A673 (cell line): ENCODE data around the gene KATNAL1. TPM values are rescaled to one million over a fixed set of nuclear protein-coding genes. Genes with fewer than 3 reads are reported as not detected.

Experiments
- BruUV-seq: library from RNA; stranded (reverse); fragments of 400-500 nt; replicated peaks from 2 replicates; lab custom pipeline; 2021; lab: Mats Ljungman, UMichigan
- CTCF ChIA-PET: fragments of 300-600 bp; sonication (Branson Sonifier 250); formaldehyde crosslinking; loops from one replicate; lab custom pipeline; 2022; ENCODE audit warnings: antibody characterized with exemption; lab: Charles Lee
- POLR2A ChIA-PET: fragments of 300-600 bp; sonication (Branson Sonifier 250); formaldehyde crosslinking; loops from one replicate; lab custom pipeline; 2022; ENCODE audit warnings: antibody characterized with exemption; ENCODE audit not compliant: low non-redundant PET; lab: Charles Lee
- DNase-seq: peaks from one replicate; pipeline ENCODE4 v3.0.0-alpha.2; 2015; ENCODE audit warnings: low spot score
- H3K27ac ChIP-seq: fragments of 200-600 bp; sonication (generic); 2 replicates; pipeline ENCODE4 v1.5.1; 2016; ENCODE audit warnings: mixed run types, low read depth, mild to moderate bottlenecking, mixed read lengths, antibody characterized with exemption, low read length; ENCODE audit not compliant: poor library complexity, severe bottlenecking
- H3K27me3 ChIP-seq: fragments of 200-600 bp; sonication (generic); replicated peaks from 2 replicates; pipeline ENCODE4 v1.6.1; 2017; ENCODE audit warnings: mixed run types, low read depth, mild to moderate bottlenecking, mixed read lengths, antibody characterized with exemption, low read length; ENCODE audit not compliant: insufficient read depth, poor library complexity
- H3K36me3 ChIP-seq: fragments of 200-600 bp; sonication (generic); 2 replicates; pipeline ENCODE4 v1.6.1; 2016; ENCODE audit warnings: mixed run types, mild to moderate bottlenecking, mixed read lengths, antibody characterized with exemption, low read length; ENCODE audit not compliant: insufficient read depth, poor library complexity, severe bottlenecking
- H3K4me1 ChIP-seq: fragments of 200-600 bp; sonication (generic); 2 replicates; pipeline ENCODE4 v1.6.1; 2017; ENCODE audit warnings: mixed run types, mild to moderate bottlenecking, mixed read lengths, antibody characterized with exemption, low read length; ENCODE audit not compliant: insufficient read depth, poor library complexity, severe bottlenecking
- H3K4me3 ChIP-seq: fragments of 200-600 bp; sonication (generic); 2 replicates; pipeline ENCODE4 v1.5.1; 2016; ENCODE audit warnings: low read depth, mixed run types, mild to moderate bottlenecking, mixed read lengths, low read length; ENCODE audit not compliant: poor library complexity, severe bottlenecking
- H3K9me3 ChIP-seq: fragments of 200-600 bp; sonication (generic); 2 replicates; pipeline ENCODE4 v1.6.1; 2016; ENCODE audit warnings: mixed run types, low read depth, mild to moderate bottlenecking, mixed read lengths, antibody characterized with exemption, low read length; ENCODE audit not compliant: poor library complexity, severe bottlenecking
- CTCF ChIP-seq: fragments of 300-800, 200-600 bp; sonication (generic); conservative IDR thresholded peaks from 2 replicates; pipeline ENCODE4 v1.5.1; 2017; ENCODE audit warnings: low read depth, mild to moderate bottlenecking, antibody characterized with exemption, low read length, moderate library complexity, mixed read lengths
- EZH2 ChIP-seq: fragments of 200-600 bp; sonication (generic); IDR thresholded peaks from 2 replicates; pipeline ENCODE4 v1.6.1; 2017; ENCODE audit warnings: borderline replicate concordance, low read depth, mild to moderate bottlenecking, mixed read lengths, antibody characterized with exemption, low read length; ENCODE audit not compliant: poor library complexity, severe bottlenecking
- intact Hi-C: fragments of 100-400 bp; cut with micrococcal nuclease; formaldehyde crosslinking; loops from one replicate; pipeline ENCODE4 v1.10.0; 2022; ENCODE audit not compliant: unreplicated experiment
- total RNA-seq: library from RNA; stranded (reverse); gene quantifications from 2 replicates; pipeline ENCODE4 v1.2.3, GENCODE V29; 2021

KATNAL1 gene
- total RNA-seq, 1 experiment from 2014 or later: 63.0 TPM

GRCh38 chr13:30204564-30204963, 102.8 kb downstream of the KATNAL1 start:
- no peak overlapping the region for H3K27ac ChIP-seq
- intact Hi-C loops: no loop called here
- no peak for DNase-seq
- ChIA-PET POLR2A (no interaction called here), CTCF (no interaction called here)
- no peak overlapping the region for H3K4me3 ChIP-seq
- peaks cover 27% of the 10 kb centered on the region for H3K36me3 ChIP-seq
- BruUV-seq: no TSS peak
- TF ChIP-seq CTCF (no peak), EZH2 (no peak)
- peaks cover 4% of the 10 kb centered on the region for H3K4me1 ChIP-seq
- H3K27me3 ChIP-seq: no peaks in the 10 kb centered on the region
- no peaks in the 10 kb centered on the region for H3K9me3 ChIP-seq

GRCh38 chr13:30196025-30196424, 111.3 kb downstream of the KATNAL1 start:
- H3K9me3 ChIP-seq: no peaks in the 10 kb centered on the region
- no peak for TF ChIP-seq CTCF
- no peak for TF ChIP-seq EZH2
- POLR2A ChIA-PET: no interaction called here
- H3K27ac ChIP-seq: peak overlapping the region; percentile 70
- H3K36me3 ChIP-seq: no peaks in the 10 kb centered on the region
- BruUV-seq: no TSS peak
- no peaks in the 10 kb centered on the region for H3K27me3 ChIP-seq
- DNase-seq: peak; percentile 83
- H3K4me1 ChIP-seq: peaks cover 41% of the 10 kb centered on the region
- intact Hi-C loops: no loop called here
- CTCF ChIA-PET: no interaction called here
- H3K4me3 ChIP-seq: no peak overlapping the region

- H3K4me3 ChIP-seq: no peak overlapping the region
- H3K4me1 ChIP-seq: peaks cover 41% of the 10 kb centered on the region
- H3K9me3 ChIP-seq: no peaks in the 10 kb centered on the region
- no peak for TF ChIP-seq EZH2
- no peak for TF ChIP-seq CTCF
- POLR2A ChIA-PET: no interaction called here
- H3K27ac ChIP-seq: peak overlapping the region; percentile 70
- no peaks in the 10 kb centered on the region for H3K36me3 ChIP-seq
- BruUV-seq: no TSS peak
- intact Hi-C loops: no loop called here
- H3K27me3 ChIP-seq: no peaks in the 10 kb centered on the region
- CTCF ChIA-PET: no interaction called here
- DNase-seq: no peak
These were observed 112.4 kb downstream of the KATNAL1 start for GRCh38 chr13:30194906-30195305.
